Upper lobe of left lung (tissue), 6 donors: ENCODE measurements around the gene NUP160. TPM values are rescaled to one million over a fixed set of nuclear protein-coding genes. Genes with fewer than 3 reads are reported as not detected.

Experiments
- ATAC-seq, 2 donors: fragments of 200-7000 bp; cut with Tn5 transposase; one replicate each; pipeline ENCODE4 v1.9.1; 2022; ENCODE audit warnings: mild to moderate bottlenecking in 2 of 2, moderate library complexity in 2 of 2; ENCODE audit not compliant: low FRiP score in 2 of 2
- DNase-seq, 2 donors: peaks; one replicate each; pipeline ENCODE4 v3.0.0-alpha.2; 2019 to 2020
- H3K27ac ChIP-seq, 4 donors: fragments of 200-600 bp; sonication (generic); one replicate each; pipeline ENCODE4 v1.5.1; 2016 to 2019
- H3K27me3 ChIP-seq, 4 donors: fragments of 200-600 bp; sonication (generic); one replicate each; pipeline ENCODE4 v1.5.1; 2017 to 2019
- H3K36me3 ChIP-seq, 4 donors: fragments of 200-600 bp; sonication (generic); one replicate each; pipeline ENCODE4 v1.5.1; 2016 to 2019
- H3K4me1 ChIP-seq, 4 donors: fragments of 200-600 bp; sonication (generic); one replicate each; pipeline ENCODE4 v1.5.1; 2018 to 2019
- H3K4me3 ChIP-seq, 4 donors: fragments of 200-600 bp; sonication (generic); one replicate each; pipeline ENCODE4 v1.5.1; 2017 to 2019; ENCODE audit warnings: mild to moderate bottlenecking in 2 of 4, moderate library complexity in 1 of 4
- H3K9me3 ChIP-seq, 4 donors: fragments of 200-600 bp; sonication (generic); one replicate each; pipeline ENCODE4 v1.5.1; 2018 to 2019
- EP300 ChIP-seq, 4 donors: sonication (generic); formaldehyde crosslinking; IDR thresholded peaks; one replicate each; pipeline ENCODE4 v1.5.1; 2017; ENCODE audit warnings: antibody characterized with exemption in 4 of 4, control low read depth in 2 of 4
- POLR2A ChIP-seq, 4 donors: fragments of 450-650 bp; IDR thresholded peaks; one replicate each; pipeline ENCODE4 v1.5.1; 2016 to 2017; ENCODE audit warnings: antibody characterized with exemption in 4 of 4, mild to moderate bottlenecking in 2 of 4
- POLR2AphosphoS5 ChIP-seq, 2 donors: sonication (generic); formaldehyde crosslinking; IDR thresholded peaks; one replicate each; pipeline ENCODE4 v1.5.1; 2017; ENCODE audit warnings: antibody characterized with exemption in 2 of 2
- WGBS, 2 donors: methylation state at CpG; one replicate each; pipeline ENCODE4 v1.1.5; 2017 to 2018; 5-methylcytosine and 5-hydroxymethylcytosine counted together
- total RNA-seq, 6 donors: library from RNA; depleted of rRNA in 4 of 6; stranded (reverse); fragments of >200 nt in 4 of 6; gene quantifications; one replicate each; pipeline versions ENCODE4 v1.1.0 to v1.2.1, GENCODE V29; 2016 to 2021
- TF ChIP-seq, protein P1 (sequence below), 6 experiments: fragments of 450-650 bp in 4 of 6; fragments of 200-600 bp in 2 of 6; sonication (generic) in 2 of 6; IDR thresholded peaks; one replicate each; pipeline ENCODE4 v1.5.1; 2016 to 2019; ENCODE audit warnings: antibody characterized with exemption in 6 of 6
- donor health status: DM: no; HTN: no; CAD: no; lungs with moderate emphysema.
- donor health status: DM: no; HTN: yes; CAD: no; lungs with severe emphysema.

Gene NUP160
- total RNA-seq, 6 donors from 2014 or later, result 21.5 to 46.3 (median 37.8) TPM

DNA sequence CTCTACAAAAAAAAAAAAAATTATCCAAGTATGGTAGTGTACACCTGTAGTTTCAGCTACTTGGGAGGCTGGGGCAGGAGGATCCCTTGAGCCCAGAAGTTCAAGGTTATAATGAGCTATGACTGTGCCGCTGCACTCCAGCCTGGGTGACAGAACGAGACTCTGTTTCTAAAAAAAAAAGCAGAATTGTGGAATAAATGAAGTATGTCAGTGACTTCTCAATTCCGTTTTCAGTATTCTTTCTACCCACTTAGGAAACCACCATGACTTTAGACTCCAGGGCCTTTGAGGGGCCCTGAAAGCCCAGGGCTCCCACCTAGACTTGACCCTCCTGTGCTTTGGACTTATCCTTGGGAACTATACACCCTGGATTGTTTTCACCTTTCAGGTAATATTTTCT lies 6.5 kb upstream of the NUP160 start:
- no peak overlapping the region for H3K27ac ChIP-seq
- no peaks in the 10 kb centered on the region for H3K27me3 ChIP-seq
- H3K4me3 ChIP-seq, result no peak overlapping the region
- no peaks in the 10 kb centered on the region for H3K9me3 ChIP-seq
- no peak for DNase-seq
- no peak for ATAC-seq
- 72 to 85% methylated on average over 3 of the region's 3 CpGs for WGBS, 2 donors
- TF ChIP-seq, protein P1, sequence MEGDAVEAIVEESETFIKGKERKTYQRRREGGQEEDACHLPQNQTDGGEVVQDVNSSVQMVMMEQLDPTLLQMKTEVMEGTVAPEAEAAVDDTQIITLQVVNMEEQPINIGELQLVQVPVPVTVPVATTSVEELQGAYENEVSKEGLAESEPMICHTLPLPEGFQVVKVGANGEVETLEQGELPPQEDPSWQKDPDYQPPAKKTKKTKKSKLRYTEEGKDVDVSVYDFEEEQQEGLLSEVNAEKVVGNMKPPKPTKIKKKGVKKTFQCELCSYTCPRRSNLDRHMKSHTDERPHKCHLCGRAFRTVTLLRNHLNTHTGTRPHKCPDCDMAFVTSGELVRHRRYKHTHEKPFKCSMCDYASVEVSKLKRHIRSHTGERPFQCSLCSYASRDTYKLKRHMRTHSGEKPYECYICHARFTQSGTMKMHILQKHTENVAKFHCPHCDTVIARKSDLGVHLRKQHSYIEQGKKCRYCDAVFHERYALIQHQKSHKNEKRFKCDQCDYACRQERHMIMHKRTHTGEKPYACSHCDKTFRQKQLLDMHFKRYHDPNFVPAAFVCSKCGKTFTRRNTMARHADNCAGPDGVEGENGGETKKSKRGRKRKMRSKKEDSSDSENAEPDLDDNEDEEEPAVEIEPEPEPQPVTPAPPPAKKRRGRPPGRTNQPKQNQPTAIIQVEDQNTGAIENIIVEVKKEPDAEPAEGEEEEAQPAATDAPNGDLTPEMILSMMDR (IDR thresholded peaks at IDR 0.05), result no peak
- TF ChIP-seq POLR2AphosphoS5 (IDR thresholded peaks at IDR 0.05) (no peak), EP300 (IDR thresholded peaks at IDR 0.05) (no peak), POLR2A (IDR thresholded peaks at IDR 0.05) (no peak)
- H3K36me3 ChIP-seq, result no peaks in the 10 kb centered on the region
- H3K4me1 ChIP-seq, result peaks cover 0 to 13% (median 9%) of the 10 kb centered on the region in 4 donors

DNA sequence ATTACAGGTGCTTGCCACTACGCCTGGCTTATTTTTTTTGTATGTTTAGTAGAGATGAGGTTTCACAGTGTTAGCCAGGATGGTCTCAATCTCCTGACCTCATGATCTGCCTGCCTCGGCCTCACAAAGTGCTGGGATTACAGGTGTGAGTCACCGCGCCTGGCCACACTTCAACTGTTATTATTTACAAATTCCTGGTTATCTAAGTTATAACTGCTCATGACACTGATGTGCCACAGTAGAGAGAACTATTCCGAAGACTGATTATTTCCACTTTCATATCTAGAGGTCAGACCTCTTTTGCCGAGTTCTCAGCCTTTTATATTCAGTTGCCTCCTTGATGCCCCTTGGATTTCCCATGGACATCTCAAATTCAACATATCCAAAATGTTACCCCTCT lies 3.9 kb upstream of the NUP160 start:
- WGBS, 2 donors, result 90 to 94% methylated on average over 6 of the region's 6 CpGs
- no peaks in the 10 kb centered on the region for H3K27me3 ChIP-seq
- H3K9me3 ChIP-seq, result no peaks in the 10 kb centered on the region
- no peak for ATAC-seq
- H3K4me3 ChIP-seq, result no peak overlapping the region
- peaks cover 11 to 21% (median 13%) of the 10 kb centered on the region in 4 donors for H3K4me1 ChIP-seq
- DNase-seq, result no peak
- H3K27ac ChIP-seq, result no peak overlapping the region
- no peaks in the 10 kb centered on the region for H3K36me3 ChIP-seq
- TF ChIP-seq EP300 (IDR thresholded peaks at IDR 0.05) (no peak), POLR2A (IDR thresholded peaks at IDR 0.05) (no peak), POLR2AphosphoS5 (IDR thresholded peaks at IDR 0.05) (no peak)
- TF ChIP-seq, protein P1 (IDR thresholded peaks at IDR 0.05), result no peak

DNA sequence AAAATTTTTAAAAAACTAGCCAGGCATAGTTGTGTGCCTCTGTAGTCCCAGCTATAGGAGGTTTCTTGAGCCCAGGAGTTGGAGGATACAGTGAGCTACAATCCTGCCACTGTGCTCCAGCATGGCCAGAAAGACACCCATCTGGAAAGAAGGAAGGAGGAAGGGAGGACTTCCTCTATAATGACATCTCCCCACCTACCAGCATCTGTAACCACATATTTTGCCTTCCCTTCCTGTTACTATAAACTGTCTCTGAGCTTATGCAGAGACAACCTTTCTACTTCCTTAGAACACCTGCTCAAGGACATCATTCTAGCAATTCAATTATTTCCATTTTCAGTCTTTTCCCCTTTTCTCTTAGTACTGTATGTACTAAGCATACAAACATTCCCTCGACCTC lies 2.2 kb upstream of the NUP160 start:
- Histone ChIP-seq H3K27me3 (no peaks in the 10 kb centered on the region), H3K4me1 (peaks cover 18 to 37% (median 23%) of the 10 kb centered on the region in 4 donors), H3K36me3 (peaks cover 0 to 6% (median 3%) of the 10 kb centered on the region in 4 donors), H3K9me3 (no peaks in the 10 kb centered on the region), H3K27ac (no peak overlapping the region), H3K4me3 (no peak overlapping the region)
- TF ChIP-seq POLR2AphosphoS5 (IDR thresholded peaks at IDR 0.05), result no peak
- TF ChIP-seq EP300 (IDR thresholded peaks at IDR 0.05), result no peak
- TF ChIP-seq, protein P1 (IDR thresholded peaks at IDR 0.05), result no peak
- no peak for DNase-seq
- no peak for ATAC-seq
- WGBS, 2 donors, result 65 to 73% methylated on average over 1 of the region's 1 CpG

DNA sequence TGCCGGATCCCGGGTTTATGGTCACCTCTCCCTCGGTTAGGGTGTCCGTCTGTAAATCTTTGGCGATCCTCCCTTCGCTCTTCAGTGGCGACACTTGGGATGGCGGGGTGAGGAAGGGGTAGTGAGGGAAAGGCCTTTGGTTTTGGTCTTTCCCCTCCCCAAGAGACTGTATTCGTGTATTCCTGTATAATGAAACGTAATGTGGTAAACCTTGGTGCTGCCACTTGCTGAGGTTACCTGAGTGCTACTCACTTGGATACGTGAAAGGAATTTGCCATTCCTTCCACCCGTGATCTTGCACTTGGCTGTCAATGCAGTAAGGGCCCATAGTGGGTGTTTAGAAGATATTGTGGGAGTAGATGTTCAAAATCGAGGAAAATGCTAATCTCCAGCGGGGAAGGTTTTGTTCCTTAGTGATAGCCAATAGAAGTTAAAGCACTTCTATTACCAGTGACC lies 578 bp upstream of the NUP160 start:
- H3K27me3 ChIP-seq, result no peaks in the 10 kb centered on the region
- H3K27ac ChIP-seq, result peak overlapping the region; percentile 93 to 98 (median 96)
- no peak for DNase-seq
- no peak for TF ChIP-seq POLR2A (IDR thresholded peaks at IDR 0.05)
- TF ChIP-seq EP300 (IDR thresholded peaks at IDR 0.05), result no peak
- TF ChIP-seq, protein P1 (IDR thresholded peaks at IDR 0.05), result no peak
- no peak for TF ChIP-seq POLR2AphosphoS5 (IDR thresholded peaks at IDR 0.05)
- WGBS, 2 donors, result 7 to 8% methylated on average over 9 to 14 of the region's 14 CpGs
- H3K4me1 ChIP-seq, result peaks cover 32 to 52% (median 35%) of the 10 kb centered on the region in 4 donors
- H3K9me3 ChIP-seq, result no peaks in the 10 kb centered on the region
- peak overlapping the region; percentile 68 to 86 (median 74) for H3K4me3 ChIP-seq
- ATAC-seq, result no peak
- peaks cover 0 to 20% (median 3%) of the 10 kb centered on the region in 4 donors for H3K36me3 ChIP-seq

DNA sequence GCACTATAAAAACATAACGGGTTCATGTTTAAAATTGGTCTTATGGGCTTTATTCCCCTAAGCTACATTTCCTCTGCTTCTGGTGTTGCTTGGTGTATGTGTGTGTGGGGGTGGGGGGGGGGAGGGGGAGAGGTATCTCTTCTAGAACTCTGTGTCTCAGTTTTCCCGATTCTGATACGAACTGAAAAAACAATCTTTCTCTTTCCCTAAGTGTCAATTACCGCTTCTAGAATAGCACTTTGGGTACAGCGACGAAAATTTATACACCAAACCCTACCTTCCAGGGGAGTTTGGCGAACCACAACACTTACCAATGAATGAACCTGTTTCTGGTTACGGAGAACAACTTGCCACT lies 636 bp downstream of the NUP160 start:
- no peak for TF ChIP-seq EP300 (IDR thresholded peaks at IDR 0.05)
- TF ChIP-seq POLR2A (IDR thresholded peaks at IDR 0.05), result no peak
- Histone ChIP-seq H3K27me3 (no peaks in the 10 kb centered on the region), H3K4me3 (peak overlapping the region; percentile 68 to 86 (median 74)), H3K27ac (peak overlapping the region; percentile 93 to 98 (median 96)), H3K4me1 (peaks cover 38 to 53% (median 47%) of the 10 kb centered on the region in 4 donors), H3K9me3 (no peaks in the 10 kb centered on the region), H3K36me3 (peaks cover 2 to 32% (median 8%) of the 10 kb centered on the region in 4 donors)
- DNase-seq (no peak), ATAC-seq (no peak)
- 1 to 8% methylated on average over 8 of the region's 8 CpGs for WGBS, 2 donors
